GOT3 (cell line): Measurements from ENCODE around the gene PCCA.
A peak's percentile ranks its signal among the peaks of the same experiment; 100 is the strongest.
"Not testable (repeated sequence)": the region's sequence is repeated elsewhere in the genome, so short reads cannot be mapped to it uniquely, and the experiment has no call there.

ENCODE experiments used
- DNase-seq: peaks from one replicate; lab custom pipeline; 2025; ENCODE audit warnings: mixed read lengths; lab: John Stamatoyannopoulos, UW

Gene PCCA

GRCh38 chr13:100088644-100089464, at the start of gene PCCA:
TSS of gene PCCA (plus strand) at chr13:100089093. CDS start at chr13:100089121, 28 bp downstream.
- peak; percentile 82 for DNase-seq

- DNase-seq, result no peak
Measured at GRCh38 chr13:100039740-100040139, 49.2 kb upstream of the PCCA start.

GRCh38 chr13:100040196-100040595, 48.7 kb upstream of the PCCA start:
- DNase-seq, result no peak

GRCh38 chr13:100044936-100045335, 44.0 kb upstream of the PCCA start:
- DNase-seq, result no peak

- no peak for DNase-seq
Measured at GRCh38 chr13:100045355-100045754, 43.5 kb upstream of the PCCA start.

GRCh38 chr13:100051070-100051469, 37.8 kb upstream of the PCCA start:
- no peak for DNase-seq

- DNase-seq, result no peak
Measured at GRCh38 chr13:100059827-100060226, 29.1 kb upstream of the PCCA start.

- DNase-seq, result no peak
Measured at GRCh38 chr13:100063333-100063732, 25.6 kb upstream of the PCCA start.

- DNase-seq, result no peak
Measured at GRCh38 chr13:100063906-100064305, 25.0 kb upstream of the PCCA start.

GRCh38 chr13:100068133-100068931, 20.6 kb upstream of the PCCA start:
- no peak for DNase-seq

- DNase-seq, result no peak
Measured at GRCh38 chr13:100069278-100069677, 19.6 kb upstream of the PCCA start.

GRCh38 chr13:100075700-100076587, 12.9 kb upstream of the PCCA start:
- no peak for DNase-seq

GRCh38 chr13:100079003-100079402, 9.9 kb upstream of the PCCA start:
- DNase-seq, result not testable (repeated sequence)

- DNase-seq, result not testable (repeated sequence)
Measured at GRCh38 chr13:100083401-100083800, 5.5 kb upstream of the PCCA start.

GRCh38 chr13:100088273-100088643, 635 bp upstream of the PCCA start:
- DNase-seq, result no peak

GRCh38 chr13:100089465-100090032, 656 bp downstream of the PCCA start:
- no peak for DNase-seq

- no peak for DNase-seq
Measured at GRCh38 chr13:100090861-100091260, 2.0 kb downstream of the PCCA start.

- no peak for DNase-seq
Measured at GRCh38 chr13:100091391-100091790, 2.5 kb downstream of the PCCA start.

- DNase-seq, result not testable (repeated sequence)
Measured at GRCh38 chr13:100092273-100092672, 3.4 kb downstream of the PCCA start.

- DNase-seq, result no peak
Measured at GRCh38 chr13:100095498-100095897, 6.6 kb downstream of the PCCA start.

- DNase-seq, result no peak
Measured at GRCh38 chr13:100096526-100096925, 7.6 kb downstream of the PCCA start.

GRCh38 chr13:100097821-100098220, 8.9 kb downstream of the PCCA start:
- no peak for DNase-seq
